GM19372 (cell line): ENCODE measurements around the gene GALNT3.

Experiments used
- ATAC-seq: cut with Tn5 transposase; IDR thresholded peaks from one replicate; pipeline ENCODE4 v1.9.1; 2021; ENCODE audit warnings: mild to moderate bottlenecking, low read depth, moderate library complexity; ENCODE audit not compliant: unreplicated experiment

GALNT3 gene

DNA sequence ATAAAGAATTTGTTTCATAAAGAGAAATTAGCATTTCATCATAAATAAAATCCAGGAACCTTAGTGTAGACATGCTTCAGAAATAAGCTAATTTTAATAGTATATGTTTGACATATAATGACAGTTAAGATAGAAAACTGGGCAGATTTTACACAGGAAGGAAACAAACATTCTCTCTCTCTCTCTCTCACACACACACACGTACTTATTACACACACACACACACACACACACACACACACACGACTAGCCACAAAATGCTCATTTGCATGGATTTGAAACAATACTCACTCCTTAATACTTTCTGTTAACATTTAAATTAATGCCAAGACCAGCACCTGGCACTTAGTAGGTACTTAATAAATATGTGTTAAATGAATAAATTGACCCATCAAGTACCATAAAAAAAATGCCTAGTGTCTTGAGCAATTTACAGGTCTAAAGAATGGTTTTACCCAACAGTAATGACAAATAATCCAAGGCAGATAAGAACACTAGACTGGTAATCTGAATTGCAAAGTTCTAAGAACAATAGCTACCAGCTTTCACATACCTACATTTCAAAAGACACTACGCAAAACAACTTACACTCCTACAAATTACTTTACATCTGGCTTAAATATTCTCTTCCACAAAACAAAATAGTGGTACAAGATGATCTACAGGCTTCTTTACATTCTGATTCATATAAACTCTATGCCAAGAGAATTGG is 2.9 kb upstream of the GALNT3 start:
- no peak for ATAC-seq

DNA sequence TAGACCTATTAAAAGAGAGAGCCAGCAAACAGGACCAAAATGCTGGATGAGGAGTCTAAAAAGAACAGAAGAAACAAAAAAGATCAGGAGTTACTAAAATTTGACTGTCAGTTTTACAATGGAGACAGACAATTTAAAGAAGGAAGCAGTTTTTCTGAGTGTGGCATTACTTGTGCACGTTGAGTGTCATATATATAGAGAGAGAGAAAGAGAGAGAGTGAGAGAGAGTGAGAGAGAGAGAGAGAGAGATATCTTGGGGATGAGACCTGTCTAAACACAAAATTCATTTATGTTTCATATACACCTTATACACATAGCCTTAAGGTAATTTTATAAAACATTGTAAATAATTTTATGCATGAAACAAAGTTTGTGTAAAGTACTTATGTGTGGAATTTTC is 2.1 kb upstream of the GALNT3 start:
- ATAC-seq: no peak

DNA sequence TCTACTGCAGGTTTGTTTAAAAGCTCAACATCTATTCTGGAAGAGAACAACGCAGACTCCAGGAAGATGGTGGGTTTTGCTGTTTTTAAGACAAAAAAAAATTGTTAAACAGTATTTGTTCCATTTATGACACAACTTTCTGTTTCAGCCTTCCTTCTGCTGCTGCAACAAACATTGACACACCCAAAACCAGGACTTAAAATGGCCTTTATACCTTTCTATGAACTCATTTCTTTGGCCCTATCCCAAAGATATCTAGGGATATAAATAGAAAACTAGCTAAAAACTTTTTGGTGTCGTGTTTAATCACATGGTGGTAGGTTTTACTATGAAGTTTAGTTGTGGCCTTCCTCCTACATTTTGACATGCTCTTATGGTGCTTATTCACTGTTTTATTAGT is 964 bp upstream of the GALNT3 start:
- ATAC-seq: peak; percentile 16

DNA sequence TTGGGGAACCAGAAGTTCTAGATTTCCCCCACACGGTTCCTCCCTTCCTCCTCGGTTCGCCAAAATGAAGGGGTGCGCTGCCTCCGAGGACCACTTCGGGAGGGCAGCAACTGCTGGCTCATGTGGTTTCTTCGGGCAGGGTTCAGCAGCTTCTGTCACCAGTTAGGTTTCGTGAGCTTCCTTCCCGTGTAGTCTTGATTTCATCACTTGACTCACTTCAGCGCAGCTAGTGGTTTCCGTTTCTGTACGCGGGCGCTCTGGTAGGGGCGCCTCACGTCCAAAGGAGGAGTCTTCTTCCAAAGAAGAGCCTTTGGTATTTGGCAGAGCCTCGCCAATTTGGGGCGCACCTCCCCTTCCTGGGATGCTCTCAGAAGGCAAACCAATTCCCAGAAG is 485 bp upstream of the GALNT3 start:
- ATAC-seq: peak; percentile 92

DNA sequence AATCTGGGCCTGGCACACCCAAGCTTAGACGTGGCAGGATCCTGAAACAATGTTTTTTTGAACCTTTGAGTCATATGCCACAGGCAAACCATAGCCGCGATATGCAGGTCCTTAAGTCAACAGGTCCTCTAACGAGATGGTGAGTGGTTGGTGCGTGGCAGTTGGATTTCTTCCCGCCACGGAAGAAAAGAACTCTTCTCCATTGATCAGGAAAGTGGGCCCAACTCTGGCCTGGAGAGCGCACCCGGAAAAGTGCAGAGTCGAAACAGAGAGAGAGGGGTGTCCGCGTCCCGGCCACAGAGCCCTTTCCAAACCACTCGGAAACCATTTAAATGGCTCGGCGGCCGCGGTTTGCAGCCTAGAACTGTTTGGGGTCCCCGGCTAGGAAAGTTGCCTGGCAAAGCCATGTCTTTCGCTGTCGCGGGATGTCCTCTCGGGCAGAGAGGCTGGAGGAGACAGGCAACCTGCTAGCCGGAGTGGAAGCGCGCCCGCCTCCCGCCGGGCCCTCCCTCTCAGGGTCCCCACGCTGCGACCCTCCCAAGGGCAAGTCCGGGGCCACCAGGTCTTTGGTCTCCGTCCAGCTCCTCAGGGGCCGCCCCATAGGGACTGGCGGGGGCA is 777 bp downstream of the GALNT3 start:
- no peak for ATAC-seq

DNA sequence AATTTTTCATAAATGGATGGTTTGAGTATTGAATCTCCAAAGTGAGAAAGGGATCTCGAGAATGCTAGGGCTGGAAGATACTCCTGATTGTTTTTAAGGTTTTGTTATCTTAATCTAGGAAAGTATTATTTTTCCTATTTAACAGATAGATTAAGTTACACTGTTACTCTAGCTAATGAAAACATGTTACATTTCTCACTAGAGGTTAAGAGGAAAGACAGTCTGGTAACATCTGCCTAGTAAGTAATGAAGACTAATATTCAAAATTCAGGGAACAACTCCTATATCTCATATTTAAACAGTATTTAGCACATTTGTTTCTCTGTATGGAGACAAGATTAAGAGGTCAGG is 2.0 kb downstream of the GALNT3 start:
- ATAC-seq: no peak

DNA sequence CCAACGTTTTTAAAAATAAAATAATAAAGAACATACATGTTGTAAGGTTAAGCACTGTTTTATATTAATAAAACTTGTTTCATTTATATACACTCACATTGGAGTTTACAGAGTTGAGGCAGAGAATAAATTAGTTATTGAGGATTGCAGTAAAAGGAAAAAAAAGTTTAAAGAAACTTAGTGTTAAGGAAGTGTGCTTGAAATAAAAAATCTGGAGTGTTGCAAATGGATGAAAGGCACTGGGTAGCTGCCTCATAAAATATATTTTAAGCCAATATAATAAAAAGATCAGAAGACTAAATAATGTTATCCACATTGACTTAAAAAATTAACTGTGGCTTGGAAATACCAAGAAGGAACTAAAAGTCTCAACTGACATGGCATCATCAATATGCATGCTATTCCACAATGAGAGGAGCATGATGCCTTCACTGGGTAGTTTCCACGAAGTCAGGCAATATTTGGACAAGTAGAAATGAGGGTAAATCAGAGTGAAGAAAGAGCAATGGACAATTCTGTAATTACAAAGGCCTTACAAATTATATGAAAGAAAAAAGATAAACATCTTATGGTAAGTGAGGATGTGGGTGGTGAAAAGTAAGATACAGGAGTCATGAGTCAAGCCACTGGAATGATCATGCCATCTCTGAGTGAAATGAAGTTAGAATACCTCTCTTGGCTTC is 2.5 kb downstream of the GALNT3 start:
- ATAC-seq: no peak

DNA sequence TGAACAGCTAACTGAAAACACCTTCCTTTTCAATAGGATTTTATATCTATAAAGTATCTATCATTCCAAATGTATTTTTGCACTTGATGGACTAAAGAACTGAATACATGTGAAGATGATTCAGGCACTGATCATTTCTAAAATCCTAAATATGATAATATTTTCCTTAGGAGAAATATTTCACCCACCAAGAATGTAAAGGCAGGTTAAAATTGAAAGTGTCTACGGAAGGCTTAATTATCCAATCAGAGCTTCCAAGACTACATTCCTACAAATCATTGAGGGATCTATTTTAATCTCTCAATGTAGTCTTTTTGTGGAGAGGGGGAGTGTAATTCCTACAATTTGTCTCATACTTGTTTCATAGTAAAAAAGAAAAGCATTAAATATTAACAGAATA is 3.6 kb downstream of the GALNT3 start:
- no peak for ATAC-seq

DNA sequence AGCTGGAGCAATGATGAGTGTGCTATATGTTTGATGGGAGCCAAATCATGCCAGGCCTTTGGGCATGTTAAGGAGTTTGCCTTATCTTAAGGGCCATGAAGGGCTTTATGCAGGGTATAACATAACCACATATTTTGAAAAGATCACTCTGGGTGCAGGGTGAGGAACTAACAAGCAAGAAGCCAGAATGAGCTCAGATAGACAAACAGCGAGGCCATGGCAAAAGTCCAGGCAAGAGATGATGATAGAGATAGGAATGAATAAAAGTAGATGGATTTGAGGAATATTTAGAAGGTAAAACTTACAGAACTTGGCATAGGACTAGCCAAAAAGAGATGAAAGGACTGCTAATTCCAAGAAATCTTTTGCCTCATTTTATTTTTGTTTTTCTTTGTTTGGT is 6.7 kb downstream of the GALNT3 start:
- no peak for ATAC-seq

DNA sequence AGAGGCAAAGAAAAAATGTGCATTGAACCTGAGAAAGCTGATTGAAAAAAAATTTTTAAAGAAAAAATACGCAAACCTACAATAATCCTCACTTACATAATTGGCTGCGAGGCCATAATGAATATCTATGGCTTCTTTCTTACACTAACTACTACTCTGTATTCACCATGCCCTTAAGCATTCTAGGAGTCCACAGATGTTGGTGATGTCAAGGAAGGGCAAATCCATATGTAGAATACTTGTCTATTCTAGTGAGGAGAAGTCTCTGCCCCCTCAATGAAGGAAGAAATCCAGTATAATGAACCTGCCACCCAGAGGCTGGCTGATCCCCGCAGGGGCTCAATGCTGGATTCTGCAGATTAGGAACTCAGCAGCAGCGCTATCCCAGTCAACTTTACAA is 14.3 kb downstream of the GALNT3 start:
- ATAC-seq: no peak

DNA sequence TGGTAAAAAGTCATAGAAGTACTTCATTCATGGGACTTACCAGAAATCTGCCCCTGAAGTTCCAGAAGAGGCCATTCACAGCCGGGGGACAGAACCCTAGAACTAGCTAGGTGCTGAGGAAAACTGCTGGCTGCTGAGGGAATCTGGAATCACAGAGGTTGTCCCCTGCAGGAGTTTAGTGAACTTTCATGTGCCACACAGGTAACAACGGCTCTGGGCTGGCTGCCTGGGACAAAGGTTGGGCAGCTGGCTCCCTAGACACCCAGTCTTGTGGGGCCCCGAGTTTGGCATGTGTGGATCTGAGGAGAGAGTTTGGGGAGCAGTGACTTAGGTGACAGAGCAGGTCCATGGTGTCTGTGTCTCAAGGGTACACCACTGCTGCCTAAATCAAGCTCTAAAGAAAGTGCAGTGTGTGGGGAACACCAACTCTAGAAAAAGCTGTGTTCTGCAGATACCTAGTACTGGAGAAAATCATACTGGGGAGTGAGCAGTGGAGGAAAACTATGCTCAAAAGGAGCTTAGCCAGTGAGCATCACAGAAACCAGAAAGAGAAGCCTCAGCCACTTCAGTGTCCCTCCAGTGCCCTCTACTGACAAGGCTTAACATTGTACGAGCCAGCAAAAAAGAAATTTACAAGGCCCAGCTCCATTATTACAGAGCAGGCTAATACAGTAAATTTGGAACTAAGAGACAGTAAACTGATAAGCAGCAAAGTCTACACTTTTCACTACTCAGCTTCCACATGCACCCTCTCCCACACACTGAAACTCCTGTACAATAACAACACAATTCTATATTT is 15.2 kb downstream of the GALNT3 start:
- no peak for ATAC-seq

DNA sequence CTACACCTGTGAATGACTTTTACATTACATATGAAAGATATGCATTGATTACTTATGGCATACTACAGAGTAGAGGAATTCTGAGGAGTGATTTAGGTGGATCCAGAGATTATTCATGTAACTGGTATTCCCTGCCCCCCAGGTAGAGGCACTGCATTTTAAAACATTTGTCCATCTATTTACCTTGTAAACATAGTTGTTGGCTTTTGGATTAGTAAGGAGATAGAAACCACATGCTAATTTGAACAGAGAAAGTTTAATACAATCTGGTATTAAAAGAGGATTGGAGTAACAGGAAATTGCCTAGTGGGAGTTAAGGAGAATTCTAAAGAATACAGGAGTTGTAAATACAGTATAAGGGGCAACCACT is 15.9 kb downstream of the GALNT3 start:
- ATAC-seq: no peak

DNA sequence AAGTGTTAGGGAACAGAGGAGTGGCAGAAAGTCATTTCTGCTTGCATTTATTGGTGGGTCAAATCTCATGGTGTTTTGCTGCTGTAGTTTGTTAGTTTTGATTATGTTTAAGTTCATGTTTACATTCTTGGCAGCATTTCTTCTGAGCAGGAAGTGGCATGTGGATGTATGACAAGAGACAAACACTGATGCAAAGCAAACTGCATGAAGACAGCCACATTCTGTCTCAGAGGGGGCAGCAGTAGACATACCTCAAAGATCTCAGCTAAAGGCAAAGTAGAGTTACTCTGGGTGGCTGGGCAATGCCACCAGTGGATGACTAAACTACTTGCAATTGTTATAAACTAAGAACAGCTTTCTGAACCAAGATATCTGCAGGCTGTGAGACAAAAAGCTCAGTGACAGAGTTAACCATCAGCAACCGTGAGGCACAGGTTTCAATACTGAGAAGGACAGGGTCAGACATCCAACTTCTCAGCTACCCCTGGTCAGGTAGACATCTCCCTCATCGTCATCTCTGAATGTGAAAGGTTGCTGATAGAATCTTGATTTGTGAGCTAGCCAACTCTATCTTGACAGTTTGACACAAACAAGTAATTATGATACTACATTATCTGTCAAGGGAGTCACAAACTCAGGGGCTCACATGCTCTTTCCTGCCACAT is 16.4 kb downstream of the GALNT3 start:
- no peak for ATAC-seq

DNA sequence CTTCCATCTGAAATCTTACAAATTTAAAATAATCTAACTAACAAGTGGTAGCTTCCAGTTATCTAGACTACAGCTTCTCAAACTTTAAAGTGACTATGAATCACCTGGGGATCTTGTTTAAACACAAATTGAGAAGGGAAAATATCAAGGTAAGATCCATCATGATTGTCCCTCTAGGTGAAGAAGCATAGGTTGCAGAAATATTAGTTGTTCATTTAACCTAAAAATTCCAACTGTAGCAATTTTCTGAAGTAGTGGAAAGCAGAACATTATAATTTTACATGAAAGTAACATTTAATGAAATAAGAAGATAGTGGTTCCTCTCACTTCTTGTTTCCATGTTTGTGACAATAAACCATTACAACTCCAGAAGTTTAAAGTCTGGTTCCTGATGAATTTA is 17.3 kb downstream of the GALNT3 start:
- ATAC-seq: no peak

DNA sequence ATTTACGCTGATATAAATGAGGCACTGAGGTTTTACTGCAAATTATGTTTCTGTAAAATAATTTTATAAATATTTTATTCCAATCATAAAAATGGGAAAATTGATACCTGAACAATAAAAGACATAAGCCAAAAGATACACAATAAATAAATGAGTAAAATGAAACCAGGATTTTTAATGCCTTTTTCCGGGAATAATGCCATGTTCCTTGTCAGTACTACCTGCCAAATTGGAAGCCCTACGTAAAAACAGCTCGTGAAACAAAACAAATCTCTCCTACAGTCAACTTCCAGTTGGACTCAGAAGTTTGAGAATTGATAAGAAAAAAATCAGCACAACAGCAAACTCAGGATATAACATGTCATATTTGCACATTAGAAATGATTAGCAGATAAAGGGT is 18.0 kb downstream of the GALNT3 start:
- no peak for ATAC-seq

DNA sequence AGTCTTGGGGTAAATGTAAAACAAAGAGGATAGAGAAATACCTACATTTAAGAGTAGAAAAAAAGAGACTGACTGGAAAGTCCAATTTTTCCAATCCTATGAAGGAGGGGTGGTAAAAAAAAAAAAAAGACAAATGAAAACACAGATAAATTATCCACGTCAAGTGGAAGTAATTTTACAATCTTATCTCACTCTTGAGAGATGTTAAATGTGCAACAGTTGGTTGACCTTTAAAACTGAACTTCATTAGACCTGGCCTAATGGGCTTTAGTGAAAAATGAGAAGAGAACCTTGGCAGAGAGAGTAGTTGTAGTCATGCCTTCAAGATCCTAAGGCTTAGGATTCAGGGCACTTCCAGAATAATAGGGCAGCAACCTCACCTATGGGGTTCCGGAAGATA is 20.4 kb downstream of the GALNT3 start:
- no peak for ATAC-seq

DNA sequence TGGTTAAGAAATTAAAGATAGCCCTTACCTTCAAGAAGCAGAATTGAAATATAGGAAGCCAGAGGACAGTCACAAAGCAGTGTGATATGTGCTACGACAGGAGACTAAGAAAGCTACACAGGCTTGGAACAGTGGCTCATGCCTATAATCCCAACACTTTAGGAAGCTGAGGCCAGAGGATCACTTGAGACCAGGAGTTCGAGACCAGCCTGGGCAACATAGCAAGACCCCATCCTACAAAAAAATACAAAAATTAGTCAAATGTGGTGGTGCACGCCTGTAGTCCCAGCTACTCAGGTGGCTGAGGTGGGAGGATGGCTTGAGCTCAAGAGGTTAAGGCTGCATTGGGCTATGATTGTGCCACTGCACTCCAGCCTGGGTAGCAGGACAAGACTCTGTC is 21.9 kb downstream of the GALNT3 start:
- ATAC-seq: no peak

DNA sequence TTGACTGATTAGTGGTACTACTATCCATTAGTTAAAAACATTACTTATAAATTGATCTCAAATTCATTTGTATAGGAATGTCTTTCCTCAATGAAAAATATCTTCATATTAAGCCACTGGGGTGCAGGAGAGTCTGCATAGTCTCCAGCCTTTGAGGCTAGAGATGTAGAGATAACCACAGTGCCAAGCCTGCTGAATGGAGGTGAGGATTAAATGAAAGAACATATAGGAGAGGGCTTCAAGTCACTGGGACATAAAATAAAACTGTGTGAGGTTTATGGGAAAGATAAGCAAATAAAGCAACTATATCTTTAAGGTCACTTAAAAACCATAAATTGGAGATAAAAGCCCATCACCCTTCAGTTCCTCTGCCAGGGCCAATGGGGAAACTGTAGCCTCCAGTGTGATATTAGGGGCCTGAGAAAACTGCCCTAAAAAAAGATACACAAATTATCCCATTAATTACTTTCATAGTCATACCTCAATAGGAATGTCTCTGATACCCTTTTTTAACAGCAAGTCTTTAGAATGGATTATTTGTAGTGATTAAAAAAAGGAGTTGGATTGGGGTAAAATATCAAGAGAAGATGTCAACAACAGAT is 27.6 kb downstream of the GALNT3 start:
- ATAC-seq: no peak

DNA sequence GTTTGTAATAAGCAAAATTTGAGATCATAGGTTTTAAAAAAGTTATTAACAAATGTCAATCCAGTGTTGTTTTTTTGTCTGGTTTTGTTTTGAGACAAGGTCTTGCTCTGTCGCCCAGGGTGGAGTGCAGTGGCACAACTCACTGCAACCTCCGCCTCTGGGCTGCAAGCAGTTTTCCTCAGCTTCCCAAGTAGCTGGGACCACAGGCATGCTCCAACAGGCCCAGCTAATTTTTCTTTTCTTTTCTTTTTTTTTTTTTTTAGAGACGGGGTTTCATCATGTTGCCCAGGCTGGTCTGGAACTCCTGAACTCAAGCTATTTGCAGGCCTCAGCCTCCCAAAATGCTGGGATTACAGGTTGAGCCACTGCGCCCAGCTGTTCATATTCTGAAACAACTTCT is 31.3 kb downstream of the GALNT3 start:
- no peak for ATAC-seq

DNA sequence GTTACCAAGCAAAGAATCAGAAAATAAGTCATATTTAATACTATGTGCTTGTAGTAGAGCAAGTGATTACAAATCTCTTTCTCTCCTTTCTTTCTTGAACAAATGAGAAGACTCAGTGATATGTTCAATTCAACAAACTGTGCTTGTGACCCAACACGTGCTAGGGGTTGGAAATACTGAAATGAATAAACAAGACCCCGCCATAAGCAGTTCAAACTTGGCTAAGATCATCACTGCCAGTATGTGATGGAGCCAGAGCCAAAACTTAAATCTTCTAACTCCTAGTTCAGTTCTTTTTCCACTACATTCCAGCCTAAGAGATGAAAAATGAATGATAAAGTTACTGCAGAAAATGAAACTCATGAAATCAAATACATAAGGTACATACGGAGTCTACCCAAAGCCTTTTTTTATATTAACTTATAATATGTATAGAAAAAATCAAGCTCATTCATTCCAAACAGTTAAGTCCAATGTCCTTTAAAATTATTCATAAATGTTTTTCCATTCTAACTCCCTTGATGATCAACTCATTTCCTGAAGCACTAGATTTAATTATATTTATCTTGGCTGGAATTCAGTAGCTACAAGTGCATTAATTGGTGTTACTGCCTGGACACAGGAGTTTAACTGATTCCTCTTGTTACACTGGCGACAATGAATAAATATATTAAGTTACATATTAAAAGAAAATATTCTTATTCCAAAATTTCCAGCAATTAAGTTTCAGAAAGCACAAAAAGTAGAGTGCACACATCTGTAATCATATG is 36.0 kb downstream of the GALNT3 start:
- ATAC-seq: no peak
